HepG2 (cell line): Measurements from ENCODE around the gene DAPK3. TPM values are rescaled to one million over a fixed set of nuclear protein-coding genes. Genes with fewer than 3 reads are reported as not detected.

Experiments
- ATAC-seq: fragments of 200-7000 bp; cut with Tn5 transposase; 3 replicates; pipeline ENCODE4 v1.9.1; 2020; ENCODE audit warnings: mild to moderate bottlenecking, moderate library complexity
- BruUV-seq: library from RNA; stranded (reverse); fragments of 400-500 nt; replicated peaks from 2 replicates; lab custom pipeline; 2021; lab: Mats Ljungman, UMichigan
- CTCF ChIA-PET: fragments of 300-600 bp; formaldehyde crosslinking; extraction: SDS; loops from one replicate; lab custom pipeline; 2021; ENCODE audit warnings: low total read pairs, inconsistent platforms, low intra/inter-chr PET ratio; lab: Yijun Ruan, JAX
- POLR2A ChIA-PET: fragments of 350-600 bp; sonication (Branson Sonifier 250); formaldehyde crosslinking; loops from one replicate; lab custom pipeline; 2020; ENCODE audit warnings: antibody characterized with exemption, inconsistent platforms; lab: Yijun Ruan, JAX
- DNase-seq: peaks from one replicate; pipeline ENCODE4 v3.0.0-alpha.2; 2015; ENCODE audit warnings: low spot score
- FAIRE-seq: peaks from 3 replicates; lab custom pipeline; 2011; peaks lifted over from hg19 to GRCh38; lab: Jason Lieb, UNC
- H2AFZ ChIP-seq: one replicate; pipeline ENCODE4 v1.6.1; 2011; ENCODE audit warnings: low read length, inconsistent platforms
- H3K27ac ChIP-seq: fragments of 300-600 bp; 3 replicates; pipeline ENCODE4 v1.8.0; 2011; ENCODE audit warnings: mixed run types, mild to moderate bottlenecking, mixed read lengths, low read length, inconsistent platforms; ENCODE audit not compliant: insufficient read depth; ENCODE audit errors: extremely low read length
- H3K27me3 ChIP-seq, 2 experiments: fragments of 200-600 bp in 1 of 2; 2 replicates in 1 of 2; 3 replicates in 1 of 2; pipeline versions ENCODE4 v1.6.0 to v1.8.0; 2011; ENCODE audit warnings: low read length in 2 of 2, mild to moderate bottlenecking in 2 of 2, moderate library complexity in 2 of 2, inconsistent platforms in 1 of 2; ENCODE audit not compliant: insufficient read depth in 2 of 2, control insufficient read depth in 1 of 2
- H3K36me3 ChIP-seq, 2 experiments: fragments of 200-600 bp in 1 of 2; replicated peaks in 1 of 2; 2 replicates in 1 of 2; 3 replicates in 1 of 2; pipeline versions ENCODE4 v1.5.1 to v1.8.0; 2011; ENCODE audit warnings: low read length in 2 of 2, inconsistent platforms in 1 of 2; ENCODE audit not compliant: insufficient read depth in 2 of 2, control insufficient read depth in 1 of 2
- H3K4me1 ChIP-seq: 2 replicates; pipeline ENCODE4 v1.5.1; 2012; ENCODE audit warnings: low read length, inconsistent platforms; ENCODE audit not compliant: insufficient read depth
- H3K4me2 ChIP-seq: 2 replicates; pipeline ENCODE4 v1.6.0; 2011; ENCODE audit warnings: low read depth, low read length, inconsistent platforms
- H3K4me3 ChIP-seq, 3 experiments: fragments of 200-600 bp in 1 of 3; sonication (generic), shearing (Covaris generic) in 1 of 3; replicated peaks in 1 of 3; 2 replicates each; pipeline ENCODE4 v1.5.1; 2011 to 2016; ENCODE audit warnings: low read length in 3 of 3, inconsistent platforms in 2 of 3, low read depth in 2 of 3, mild to moderate bottlenecking in 2 of 3, control low read depth in 1 of 3, mixed read lengths in 1 of 3; ENCODE audit not compliant: insufficient read depth in 1 of 3
- H3K79me2 ChIP-seq: one replicate; pipeline ENCODE4 v1.6.1; 2011; ENCODE audit warnings: low read length, inconsistent platforms; ENCODE audit not compliant: insufficient read depth
- H3K9ac ChIP-seq: 2 replicates; pipeline ENCODE4 v1.6.0; 2011; ENCODE audit warnings: mild to moderate bottlenecking, low read depth, low read length, inconsistent platforms; ENCODE audit not compliant: insufficient read depth
- H3K9me3 ChIP-seq: 2 replicates; pipeline ENCODE4 v1.5.1; 2012; ENCODE audit warnings: mild to moderate bottlenecking, low read length
- H4K20me1 ChIP-seq: 2 replicates; pipeline ENCODE4 v1.6.0; 2011; ENCODE audit warnings: inconsistent platforms, mild to moderate bottlenecking, low read length, moderate library complexity; ENCODE audit not compliant: insufficient read depth
- CCAR2 ChIP-seq: fragments of 200-400 bp; formaldehyde crosslinking; optimal IDR thresholded peaks from 2 replicates; pipeline ENCODE3; 2018; ENCODE audit warnings: low read depth, mild to moderate bottlenecking, low read length, moderate library complexity
- KDM1A ChIP-seq: IDR thresholded peaks from 2 replicates; pipeline ENCODE4 v1.6.1; 2016; ENCODE audit warnings: missing compliant biosample characterization
- LCORL ChIP-seq, 2 experiments: fragments of 450-650 bp in 1 of 2; sonication (generic) in 1 of 2; formaldehyde crosslinking in 1 of 2; IDR thresholded peaks; 2 replicates each; pipeline versions ENCODE4 v1.5.0 to v1.6.1; 2017 to 2020; ENCODE audit warnings: antibody characterized with exemption in 1 of 2, missing genetic modification reagents in 1 of 2
- MTF2 ChIP-seq: sonication (generic); formaldehyde crosslinking; IDR thresholded peaks from 2 replicates; pipeline ENCODE4 v1.5.0; 2020; ENCODE audit warnings: missing genetic modification reagents, borderline replicate concordance
- POLR2G ChIP-seq: fragments of 200-400 bp; formaldehyde crosslinking; IDR thresholded peaks from 2 replicates; pipeline ENCODE4 v1.6.1; 2018; ENCODE audit warnings: mild to moderate bottlenecking, low read depth, low read length, moderate library complexity
- RBM22 ChIP-seq: fragments of 200-400 bp; formaldehyde crosslinking; optimal IDR thresholded peaks from 2 replicates; pipeline ENCODE3; 2017; ENCODE audit warnings: mild to moderate bottlenecking, low read length, moderate library complexity
- TMF1 ChIP-seq: sonication (generic); formaldehyde crosslinking; IDR thresholded peaks from 2 replicates; pipeline ENCODE4 v1.8.1; 2022; ENCODE audit warnings: low read depth, missing genetic modification reagents
- ZNF354B ChIP-seq: sonication (generic); formaldehyde crosslinking; IDR thresholded peaks from 2 replicates; pipeline ENCODE4 v1.8.0; 2022; ENCODE audit warnings: mild to moderate bottlenecking, missing genetic modification reagents
- ZNF660 ChIP-seq: sonication (generic); formaldehyde crosslinking; IDR thresholded peaks from 2 replicates; pipeline ENCODE4 v1.5.1; 2020; ENCODE audit warnings: mild to moderate bottlenecking, low read depth, missing genetic modification reagents, borderline replicate concordance
- WGBS: methylation state at CpG from one replicate; pipeline ENCODE4 v1.1.6; 2017; ENCODE audit warnings: low lambda C conversion rate; 5-methylcytosine and 5-hydroxymethylcytosine counted together
- in situ Hi-C: cut with HindIII; loops from 2 replicates; pipeline ENCODE4 v1.10.0; 2017; ENCODE audit warnings: low pct_unique_long_range_greater_than_20kb; ENCODE audit not compliant: extremely low pct_ligation_motif_present
- intact Hi-C: fragments of 100-400 bp; cut with micrococcal nuclease; formaldehyde crosslinking; loops from one replicate; pipeline ENCODE4 v1.10.0; 2022; ENCODE audit not compliant: unreplicated experiment
- polyA plus RNA-seq, 8 experiments: library from polyadenylated mRNA; depleted of rRNA in 3 of 8; stranded (reverse) in 7 of 8; unstranded in 1 of 8; fragments of >200 nt; fragmentation: Illumina TruSeq in 4 of 8; extraction: Trizol in 4 of 8; gene quantifications; 2 replicates each; pipeline versions ENCODE4 v1.2.1 to v1.2.3, GENCODE V29; 2011 to 2016; ENCODE audit warnings: low read depth in 4 of 8, missing spikeins in 1 of 8, mixed read lengths in 1 of 8; ENCODE audit not compliant: insufficient read depth in 1 of 8
- total RNA-seq, 5 experiments: library from RNA; depleted of rRNA; stranded (reverse); fragments of >200 nt; fragmentation: Illumina TruSeq; extraction: Trizol; gene quantifications; 2 replicates each; pipeline ENCODE4 v1.2.3, GENCODE V29; 2016; ENCODE audit warnings: low read depth in 1 of 5
- TF ChIP-seq, protein P1 (sequence below): fragments of 450-650 bp; IDR thresholded peaks from 2 replicates; pipeline ENCODE4 v1.6.1; 2017; ENCODE audit warnings: mild to moderate bottlenecking
- TF ChIP-seq, protein P2 (sequence below): sonication (generic); formaldehyde crosslinking; IDR thresholded peaks from 2 replicates; pipeline ENCODE4 v1.4.0; 2020; ENCODE audit warnings: missing genetic modification reagents

Gene DAPK3
- total and polyA plus RNA-seq, 2 of the 13 experiments (the other 11 are each of a cell fraction or from before 2014, with no cell fraction given), result 30.5 to 37.3 TPM

DNA sequence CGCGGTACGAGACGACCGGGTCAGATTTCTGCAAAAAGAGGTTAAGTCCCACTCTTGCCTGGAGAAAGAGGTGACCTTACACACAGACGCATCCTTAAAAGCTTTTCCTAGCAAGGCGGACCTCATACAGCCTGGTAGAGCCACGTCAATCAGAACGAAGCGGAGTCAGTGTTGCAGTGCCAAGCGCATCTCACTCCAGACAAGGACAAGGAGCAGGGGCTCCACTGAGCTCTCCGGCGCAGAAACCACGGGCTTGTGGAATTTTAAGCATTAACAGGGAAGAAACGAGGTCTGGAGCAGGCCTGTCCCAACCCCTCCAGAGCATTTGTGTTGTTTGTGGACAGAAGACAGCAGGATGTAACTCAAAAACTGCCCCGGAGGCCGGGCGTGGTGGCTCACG, 7.2 kb upstream of the DAPK3 start:
- in situ Hi-C loops (no loop called here), intact Hi-C loops (no loop called here)
- no TSS peak for BruUV-seq
- Histone ChIP-seq H3K4me3 (no peak overlapping the region), H2AFZ (no peak overlapping the region), H3K27me3 (no peaks in the 10 kb centered on the region), H3K36me3 (peaks cover 64 to 73% of the 10 kb centered on the region in 2 experiments), H3K9ac (no peak overlapping the region), H3K4me2 (no peak overlapping the region), H3K9me3 (no peaks in the 10 kb centered on the region), H3K79me2 (peaks cover 29% of the 10 kb centered on the region), H3K4me1 (peaks cover 26% of the 10 kb centered on the region), H3K27ac (no peak overlapping the region), H4K20me1 (peaks cover 77% of the 10 kb centered on the region)
- FAIRE-seq, result no peak
- no peak for DNase-seq
- ChIA-PET POLR2A (interaction anchor here (2.0 kb wide), 1 partner anchor 9 kb away, joined by 12 read pairs; no protein-coding TSS in a partner anchor), CTCF (no interaction called here)
- ATAC-seq, result no peak
- over 99% methylated on average over 15 of the region's 19 CpGs for WGBS
- TF ChIP-seq ZNF660 (CRISPR knock-in tag), result no peak
- 0 out of 2 replicates have a peak, but pooled peaks have one; percentile 25 for TF ChIP-seq POLR2G
- no peak for TF ChIP-seq ZNF354B
- TF ChIP-seq CCAR2, result no peak
- TF ChIP-seq TMF1 (CRISPR knock-in tag), result no peak

DNA sequence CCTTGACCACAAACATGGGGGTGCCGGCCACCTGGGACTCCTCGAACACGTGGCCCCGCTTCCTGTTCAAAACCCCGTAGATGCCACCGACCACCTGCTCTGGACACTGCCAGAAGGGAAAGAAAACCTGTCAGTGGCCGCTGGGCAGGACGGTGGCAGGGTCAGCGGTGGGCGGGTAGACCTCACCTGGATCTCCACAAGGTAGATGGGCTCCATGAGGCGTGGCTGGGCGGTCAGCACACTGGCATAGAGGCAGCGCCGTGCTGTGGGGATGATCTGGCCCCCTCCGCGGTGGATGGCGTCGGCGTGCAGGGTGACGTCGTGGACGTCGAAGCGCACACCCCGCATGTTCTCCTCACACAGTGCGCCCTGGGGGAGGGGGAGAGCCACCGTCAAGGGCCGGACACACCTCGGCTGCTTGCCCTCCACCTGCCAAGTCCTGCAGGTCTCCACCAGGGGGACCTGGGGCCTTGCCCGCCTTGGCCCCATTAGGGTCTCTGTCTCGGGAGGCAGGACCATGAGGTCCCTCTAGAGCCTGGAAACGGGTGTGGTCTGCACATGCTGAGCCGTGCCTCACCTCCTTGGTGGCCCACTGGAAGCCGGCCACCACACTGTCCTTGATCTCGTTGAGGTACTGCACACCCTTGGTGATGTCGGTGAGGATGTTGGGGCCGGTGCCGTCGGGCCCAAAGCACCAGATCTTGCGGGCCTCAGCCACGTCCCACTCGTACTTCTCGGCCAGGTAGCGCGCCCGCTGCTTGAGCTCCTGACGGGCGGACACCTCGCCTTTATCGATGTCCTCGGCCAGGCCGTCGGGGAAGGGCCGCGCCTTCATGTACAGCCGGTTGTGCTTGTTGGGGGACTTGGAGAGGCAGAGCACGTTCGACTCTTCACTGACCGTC, 6.6 kb upstream of the DAPK3 start:
- peak; percentile 33 for ATAC-seq
- in situ Hi-C loops (no loop called here), intact Hi-C loops (no loop called here)
- no TSS peak for BruUV-seq
- no peak overlapping the region for H2AFZ ChIP-seq
- DNase-seq, result no peak
- H3K4me3 ChIP-seq, result no peak overlapping the region
- no peak for FAIRE-seq
- peaks cover 58 to 66% of the 10 kb centered on the region in 2 experiments for H3K36me3 ChIP-seq
- H3K4me2 ChIP-seq, result no peak overlapping the region
- 97% methylated on average over 33 of the region's 59 CpGs for WGBS
- peaks cover 70% of the 10 kb centered on the region for H4K20me1 ChIP-seq
- H3K9me3 ChIP-seq, result no peaks in the 10 kb centered on the region
- POLR2A ChIA-PET, result interaction anchor here (2.0 to 2.8 kb wide), 2 partner anchors 8 kb away, joined by 12 to 15 read pairs; partner anchors contain the start of gene EEF2
- no peaks in the 10 kb centered on the region for H3K27me3 ChIP-seq
- no peak overlapping the region for H3K9ac ChIP-seq
- CTCF ChIA-PET, result no interaction called here
- H3K27ac ChIP-seq, result no peak overlapping the region
- peaks cover 19% of the 10 kb centered on the region for H3K4me1 ChIP-seq
- peaks cover 22% of the 10 kb centered on the region for H3K79me2 ChIP-seq
- TF ChIP-seq KDM1A (CRISPR knock-in tag) (no peak), LCORL (IDR thresholded peaks at IDR 0.05) (no peak), LCORL (CRISPR knock-in tag; IDR thresholded peaks at IDR 0.05) (no peak), MTF2 (no peak), RBM22 (peak; percentile 70)
- TF ChIP-seq, protein P1, sequence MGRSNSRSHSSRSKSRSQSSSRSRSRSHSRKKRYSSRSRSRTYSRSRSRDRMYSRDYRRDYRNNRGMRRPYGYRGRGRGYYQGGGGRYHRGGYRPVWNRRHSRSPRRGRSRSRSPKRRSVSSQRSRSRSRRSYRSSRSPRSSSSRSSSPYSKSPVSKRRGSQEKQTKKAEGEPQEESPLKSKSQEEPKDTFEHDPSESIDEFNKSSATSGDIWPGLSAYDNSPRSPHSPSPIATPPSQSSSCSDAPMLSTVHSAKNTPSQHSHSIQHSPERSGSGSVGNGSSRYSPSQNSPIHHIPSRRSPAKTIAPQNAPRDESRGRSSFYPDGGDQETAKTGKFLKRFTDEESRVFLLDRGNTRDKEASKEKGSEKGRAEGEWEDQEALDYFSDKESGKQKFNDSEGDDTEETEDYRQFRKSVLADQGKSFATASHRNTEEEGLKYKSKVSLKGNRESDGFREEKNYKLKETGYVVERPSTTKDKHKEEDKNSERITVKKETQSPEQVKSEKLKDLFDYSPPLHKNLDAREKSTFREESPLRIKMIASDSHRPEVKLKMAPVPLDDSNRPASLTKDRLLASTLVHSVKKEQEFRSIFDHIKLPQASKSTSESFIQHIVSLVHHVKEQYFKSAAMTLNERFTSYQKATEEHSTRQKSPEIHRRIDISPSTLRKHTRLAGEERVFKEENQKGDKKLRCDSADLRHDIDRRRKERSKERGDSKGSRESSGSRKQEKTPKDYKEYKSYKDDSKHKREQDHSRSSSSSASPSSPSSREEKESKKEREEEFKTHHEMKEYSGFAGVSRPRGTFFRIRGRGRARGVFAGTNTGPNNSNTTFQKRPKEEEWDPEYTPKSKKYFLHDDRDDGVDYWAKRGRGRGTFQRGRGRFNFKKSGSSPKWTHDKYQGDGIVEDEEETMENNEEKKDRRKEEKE, result no peak
- TF ChIP-seq, protein P2, sequence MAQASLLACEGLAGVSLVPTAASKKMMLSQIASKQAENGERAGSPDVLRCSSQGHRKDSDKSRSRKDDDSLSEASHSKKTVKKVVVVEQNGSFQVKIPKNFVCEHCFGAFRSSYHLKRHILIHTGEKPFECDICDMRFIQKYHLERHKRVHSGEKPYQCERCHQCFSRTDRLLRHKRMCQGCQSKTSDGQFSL (CRISPR knock-in tag), result no peak
